Mammary epithelial cell (primary cell): ENCODE data around the gene CFAP141.

ENCODE experiments used
- EZH2 ChIP-seq: IDR thresholded peaks from 2 replicates; pipeline ENCODE4 v1.6.1; 2012; ENCODE audit warnings: low read length, inconsistent platforms, borderline replicate concordance
- TF ChIP-seq, protein P1 (sequence below), 2 donors: IDR thresholded peaks in 1 of 2; conservative IDR thresholded peaks in 1 of 2; 2 replicates each; pipeline ENCODE4 v1.5.1; 2011 to 2012; ENCODE audit warnings: inconsistent platforms in 2 of 2, low read length in 2 of 2, mild to moderate bottlenecking in 2 of 2, control low read depth in 1 of 2, low read depth in 1 of 2; ENCODE audit not compliant: insufficient read depth in 1 of 2; ENCODE audit errors: extremely low read depth in 1 of 2

DNA sequence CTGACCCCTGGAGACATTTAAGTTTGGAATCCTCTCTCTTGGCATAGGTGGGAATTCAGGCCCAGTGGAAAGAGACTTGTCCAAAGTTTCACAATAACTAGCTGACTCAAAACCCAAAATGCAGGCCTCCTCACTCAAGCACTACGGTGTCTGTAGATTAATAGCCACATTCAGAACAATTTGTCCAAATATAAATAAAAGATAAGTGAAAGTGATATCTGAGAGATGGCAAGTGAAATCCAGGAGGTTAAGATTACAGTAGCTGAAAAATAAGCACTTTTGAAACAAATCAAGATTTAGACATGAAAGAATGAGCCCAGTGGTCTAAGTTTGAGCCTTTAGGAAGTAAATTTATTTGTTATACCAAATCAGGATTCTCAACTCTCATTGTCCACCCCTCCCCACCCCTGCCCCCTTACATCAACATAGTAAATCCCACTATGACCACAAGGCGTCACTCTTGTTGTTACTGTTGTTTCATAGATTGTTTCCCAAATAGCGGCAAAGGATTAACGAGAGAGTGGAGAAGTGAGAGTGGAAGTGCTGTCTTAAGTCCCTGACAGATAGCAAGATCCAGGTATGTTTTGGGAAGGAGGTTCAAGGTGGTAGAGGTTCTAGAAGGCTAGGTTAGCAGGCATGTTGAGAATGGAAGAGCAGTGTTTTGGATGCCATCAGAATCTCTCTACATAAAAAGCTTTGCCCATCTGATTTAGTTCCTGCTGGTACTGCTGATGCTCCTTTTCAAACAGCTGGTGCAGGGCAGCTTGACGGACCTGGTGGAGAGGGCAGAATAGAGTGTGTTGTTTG lies 7.2 kb downstream of the CFAP141 start:
- TF ChIP-seq, protein P1, sequence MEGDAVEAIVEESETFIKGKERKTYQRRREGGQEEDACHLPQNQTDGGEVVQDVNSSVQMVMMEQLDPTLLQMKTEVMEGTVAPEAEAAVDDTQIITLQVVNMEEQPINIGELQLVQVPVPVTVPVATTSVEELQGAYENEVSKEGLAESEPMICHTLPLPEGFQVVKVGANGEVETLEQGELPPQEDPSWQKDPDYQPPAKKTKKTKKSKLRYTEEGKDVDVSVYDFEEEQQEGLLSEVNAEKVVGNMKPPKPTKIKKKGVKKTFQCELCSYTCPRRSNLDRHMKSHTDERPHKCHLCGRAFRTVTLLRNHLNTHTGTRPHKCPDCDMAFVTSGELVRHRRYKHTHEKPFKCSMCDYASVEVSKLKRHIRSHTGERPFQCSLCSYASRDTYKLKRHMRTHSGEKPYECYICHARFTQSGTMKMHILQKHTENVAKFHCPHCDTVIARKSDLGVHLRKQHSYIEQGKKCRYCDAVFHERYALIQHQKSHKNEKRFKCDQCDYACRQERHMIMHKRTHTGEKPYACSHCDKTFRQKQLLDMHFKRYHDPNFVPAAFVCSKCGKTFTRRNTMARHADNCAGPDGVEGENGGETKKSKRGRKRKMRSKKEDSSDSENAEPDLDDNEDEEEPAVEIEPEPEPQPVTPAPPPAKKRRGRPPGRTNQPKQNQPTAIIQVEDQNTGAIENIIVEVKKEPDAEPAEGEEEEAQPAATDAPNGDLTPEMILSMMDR (conservative IDR thresholded peaks at IDR 0.05 in 1 of 2, IDR thresholded peaks at IDR 0.05 in 1 of 2; ENCODE audit: extremely low read depth in 1 of 2, insufficient read depth in 1 of 2, low read depth in 1 of 2, low read length in 2 of 2): peak; percentile 52 to 57
- no peak for TF ChIP-seq EZH2
